Fibroblast of mammary gland (primary cell): ENCODE measurements around the gene GBE1.
A peak's percentile ranks its signal among the peaks of the same experiment; 100 is the strongest.

Source experiments
- DNase-seq: peaks from one replicate; pipeline ENCODE4 v3.0.0-alpha.2; 2010; ENCODE audit warnings: low read depth
- H3K4me3 ChIP-seq: 2 replicates; pipeline ENCODE4 v1.5.1; 2011; ENCODE audit warnings: low read depth, mild to moderate bottlenecking, low read length, moderate library complexity; ENCODE audit not compliant: control insufficient read depth
- TF ChIP-seq, protein P1 (sequence below): conservative IDR thresholded peaks from 2 replicates; pipeline ENCODE4 v1.5.1; 2011; ENCODE audit warnings: low read depth, low read length, inconsistent platforms; ENCODE audit not compliant: control insufficient read depth, insufficient read depth

GBE1 gene

DNA sequence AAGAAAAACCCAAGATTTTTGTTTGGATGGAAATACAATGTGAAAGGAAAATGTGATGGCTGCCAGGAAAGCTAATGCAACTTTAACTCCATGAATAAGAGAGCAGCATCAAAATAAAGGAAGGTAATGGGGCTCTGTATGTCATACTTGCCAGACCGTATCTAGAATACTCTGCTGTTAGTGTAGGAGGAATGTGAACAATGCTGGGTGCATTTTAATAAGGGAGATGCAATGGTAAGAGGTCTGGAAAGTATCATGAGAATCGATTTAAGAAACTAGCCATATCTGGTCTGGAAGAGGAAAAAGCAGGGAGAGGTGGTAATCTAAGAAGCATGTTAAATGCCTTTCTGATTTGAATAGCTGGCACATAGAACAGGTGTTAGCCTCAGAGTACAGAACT is 239.6 kb downstream of the GBE1 start:
- DNase-seq, result no peak
- TF ChIP-seq, protein P1, sequence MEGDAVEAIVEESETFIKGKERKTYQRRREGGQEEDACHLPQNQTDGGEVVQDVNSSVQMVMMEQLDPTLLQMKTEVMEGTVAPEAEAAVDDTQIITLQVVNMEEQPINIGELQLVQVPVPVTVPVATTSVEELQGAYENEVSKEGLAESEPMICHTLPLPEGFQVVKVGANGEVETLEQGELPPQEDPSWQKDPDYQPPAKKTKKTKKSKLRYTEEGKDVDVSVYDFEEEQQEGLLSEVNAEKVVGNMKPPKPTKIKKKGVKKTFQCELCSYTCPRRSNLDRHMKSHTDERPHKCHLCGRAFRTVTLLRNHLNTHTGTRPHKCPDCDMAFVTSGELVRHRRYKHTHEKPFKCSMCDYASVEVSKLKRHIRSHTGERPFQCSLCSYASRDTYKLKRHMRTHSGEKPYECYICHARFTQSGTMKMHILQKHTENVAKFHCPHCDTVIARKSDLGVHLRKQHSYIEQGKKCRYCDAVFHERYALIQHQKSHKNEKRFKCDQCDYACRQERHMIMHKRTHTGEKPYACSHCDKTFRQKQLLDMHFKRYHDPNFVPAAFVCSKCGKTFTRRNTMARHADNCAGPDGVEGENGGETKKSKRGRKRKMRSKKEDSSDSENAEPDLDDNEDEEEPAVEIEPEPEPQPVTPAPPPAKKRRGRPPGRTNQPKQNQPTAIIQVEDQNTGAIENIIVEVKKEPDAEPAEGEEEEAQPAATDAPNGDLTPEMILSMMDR, result no peak
- H3K4me3 ChIP-seq, result no peak overlapping the region

- no peak overlapping the region for H3K4me3 ChIP-seq
- TF ChIP-seq, protein P1, result no peak
- no peak for DNase-seq
Observed at GRCh38 chr3:81518945-81519344, 242.5 kb downstream of the GBE1 start.

GRCh38 chr3:81516042-81516441 is 245.4 kb downstream of the GBE1 start:
- no peak overlapping the region for H3K4me3 ChIP-seq
- TF ChIP-seq, protein P1, result no peak
- peak; percentile 20 for DNase-seq

DNA sequence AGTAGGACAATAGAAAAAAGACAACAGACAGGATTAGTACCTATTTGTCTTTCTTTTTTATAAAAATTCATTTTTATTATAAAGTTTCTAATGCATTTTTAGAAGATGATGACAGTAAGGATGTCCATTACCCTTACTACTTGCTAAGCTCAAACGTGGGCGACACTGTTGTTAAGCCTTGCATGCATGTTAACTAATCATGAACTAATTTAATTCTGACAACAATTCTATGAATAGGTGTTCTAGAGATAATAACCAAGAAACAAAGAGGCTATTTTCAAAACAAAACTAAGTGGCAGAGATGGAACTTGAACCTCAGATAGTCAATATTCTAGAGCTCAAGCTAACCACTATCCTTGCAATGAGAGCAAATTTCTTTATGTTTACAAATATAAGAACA is 247.9 kb downstream of the GBE1 start:
- H3K4me3 ChIP-seq, result no peak overlapping the region
- TF ChIP-seq, protein P1, result no peak
- DNase-seq, result no peak

- TF ChIP-seq, protein P1, result no peak
- no peak for DNase-seq
- no peak overlapping the region for H3K4me3 ChIP-seq
Observed at GRCh38 chr3:81503026-81503425, 258.4 kb downstream of the GBE1 start.

DNA sequence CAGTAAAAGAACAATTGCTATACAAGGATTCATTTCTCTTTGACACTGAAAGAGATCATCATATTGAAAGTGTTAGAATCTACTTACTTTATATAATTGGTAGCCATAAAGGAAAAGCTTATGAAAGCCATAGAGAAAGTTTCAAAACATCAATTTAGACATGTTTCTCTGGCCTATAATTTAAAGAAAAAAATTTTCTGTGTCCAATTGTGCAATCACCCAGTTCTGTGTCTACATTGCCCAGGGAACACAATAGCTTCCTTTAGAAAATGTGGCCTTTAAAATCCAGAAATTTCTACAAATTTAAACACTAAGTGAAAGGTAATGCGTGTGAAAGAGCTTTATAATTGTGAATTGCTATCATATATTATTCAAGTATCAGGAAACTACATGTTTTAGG is 259.2 kb downstream of the GBE1 start:
- no peak overlapping the region for H3K4me3 ChIP-seq
- TF ChIP-seq, protein P1, result no peak
- DNase-seq, result no peak

DNA sequence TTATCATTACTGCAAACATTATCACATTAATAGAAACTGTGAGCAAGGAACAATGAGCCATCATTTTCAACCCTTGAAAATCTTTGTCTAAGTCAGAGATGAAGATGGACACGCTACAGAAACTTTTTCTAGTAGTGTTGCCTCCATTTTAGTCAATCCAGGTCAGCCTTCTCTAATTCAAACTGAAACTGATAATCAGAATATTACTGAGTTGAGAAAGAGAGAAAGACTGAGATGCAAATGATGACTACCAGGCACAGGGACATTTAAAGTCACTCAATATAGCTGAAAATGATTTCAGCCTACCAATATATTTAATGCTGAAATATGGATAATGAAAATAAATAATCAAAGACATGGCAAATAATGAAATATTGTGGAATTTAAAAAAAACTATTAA is 261.4 kb downstream of the GBE1 start:
- TF ChIP-seq, protein P1, result no peak
- DNase-seq, result no peak
- no peak overlapping the region for H3K4me3 ChIP-seq
